ENCODE measurements around the gene ARHGAP42.

- TF ChIP-seq CTCF (IDR thresholded peaks at IDR 0.05) (no peak), POLR2A (IDR thresholded peaks at IDR 0.05) (no peak)
Measured at GRCh38 chr11:100739666-100740065, 52.6 kb downstream of the ARHGAP42 start.
